Activated T-helper 2 cell treated with anti-CD3 and anti-CD28 coated beads, Interferon-gamma antibody, Interleukin-2, Interleukin-4, amounts not matched to agents 10 μg/mL and 5 μg/mL and 100 μg/mL, durations not matched to agents 14 hours and 24 hours and 36 hours (primary cell): Measurements from ENCODE around the gene PTCHD1. TPM values are rescaled to one million over a fixed set of nuclear protein-coding genes. Genes with fewer than 3 reads are reported as not detected.

Source experiments
- DNase-seq: peaks from one replicate; pipeline ENCODE4 v3.0.0; 2021; ENCODE audit warnings: low spot score
- H3K27ac Mint-ChIP-seq: one replicate; pipeline ENCODE4 v1.8.0; 2021; ENCODE audit warnings: mixed read lengths
- H3K27me3 Mint-ChIP-seq: one replicate; pipeline ENCODE4 v1.8.0; 2021; ENCODE audit warnings: low read depth, mixed read lengths
- H3K36me3 Mint-ChIP-seq: one replicate; pipeline ENCODE4 v1.8.0; 2021; ENCODE audit warnings: low read depth, mixed read lengths
- H3K4me1 Mint-ChIP-seq: one replicate; pipeline ENCODE4 v1.8.0; 2021; ENCODE audit warnings: low read depth, mixed read lengths
- H3K4me3 Mint-ChIP-seq: one replicate; pipeline ENCODE4 v1.8.0; 2021; ENCODE audit warnings: low read depth, mild to moderate bottlenecking, moderate library complexity, mixed read lengths
- H3K9me3 Mint-ChIP-seq: one replicate; pipeline ENCODE4 v1.8.0; 2021; ENCODE audit warnings: mixed read lengths
- intact Hi-C: fragments of 100-400 bp; cut with micrococcal nuclease; formaldehyde crosslinking; loops from one replicate; pipeline ENCODE4 v1.15.1; 2023
- total RNA-seq: library from RNA; stranded (reverse); gene quantifications from 2 replicates; pipeline ENCODE4 v1.2.3, GENCODE V29; 2022

Gene PTCHD1
- total RNA-seq, 1 donor from 2014 or later, result not detected

GRCh38 chrX:23451266-23451665 lies 116.6 kb downstream of the PTCHD1 start:
- no peaks in the 10 kb centered on the region for H3K27me3 Mint-ChIP-seq
- H3K4me3 Mint-ChIP-seq, result no peak overlapping the region
- H3K27ac Mint-ChIP-seq, result no peak overlapping the region

More at GRCh38 chrX:23451266-23451665, 116.6 kb downstream of the PTCHD1 start:
- no peaks in the 10 kb centered on the region for H3K4me1 Mint-ChIP-seq
- intact Hi-C loops, result no loop called here
- no peaks in the 10 kb centered on the region for H3K36me3 Mint-ChIP-seq
- DNase-seq, result no peak
- H3K9me3 Mint-ChIP-seq, result no peaks in the 10 kb centered on the region
